ENCODE measurements around the gene DDX42. TPM values are rescaled to one million over a fixed set of nuclear protein-coding genes. Genes with fewer than 3 reads are reported as not detected.

The DDX42 gene
- total and polyA plus RNA-seq, 2 of the 13 experiments (the other 11 are each of a cell fraction or from before 2014, with no cell fraction given): 87.2 to 92.9 TPM

DNA sequence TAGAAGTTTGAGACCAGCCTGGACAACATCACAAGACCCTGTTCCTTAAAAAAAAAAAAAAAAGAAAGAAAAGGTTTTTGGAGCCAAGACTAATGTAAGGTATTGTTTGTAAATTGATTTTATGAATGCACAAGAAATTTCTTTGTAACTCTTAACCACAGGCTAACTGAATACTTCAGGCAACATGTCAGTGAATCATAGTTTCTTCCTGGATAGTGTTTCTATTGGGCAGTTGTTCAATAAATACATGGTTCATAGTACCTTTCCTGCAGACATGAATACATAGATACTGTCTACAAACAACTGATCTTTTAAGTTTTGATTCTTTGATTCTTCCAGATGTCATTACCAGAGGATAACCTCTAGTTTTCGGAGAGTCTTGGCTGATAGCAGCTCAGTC, 11.6 kb downstream of the DDX42 start:
- no peak overlapping the region for H3K9ac ChIP-seq (ENCODE audit: insufficient read depth, low read depth, low read length)
- peaks cover 66% of the 10 kb centered on the region for H3K79me2 ChIP-seq (ENCODE audit: insufficient read depth, low read length)
- no peaks in the 10 kb centered on the region for H3K9me3 ChIP-seq (ENCODE audit: low read length)
- ATAC-seq (peak; percentile 52; the same call in 2 of the 3 replicates), FAIRE-seq (no peak), DNase-seq (ENCODE audit: low spot score) (no peak)
- H3K4me1 ChIP-seq (ENCODE audit: insufficient read depth, low read length): peaks cover 56% of the 10 kb centered on the region
- H3K4me2 ChIP-seq (ENCODE audit: low read depth, low read length): peak overlapping the region; percentile 15; the same call in 1 of the 2 replicates
- peaks cover 33% of the 10 kb centered on the region for H4K20me1 ChIP-seq (ENCODE audit: insufficient read depth, low read length)
- H2AFZ ChIP-seq (ENCODE audit: low read length): no peak overlapping the region
- in situ Hi-C loops (cut with HindIII; ENCODE audit: extremely low pct_ligation_motif_present, low pct_unique_long_range_greater_than_20kb): no loop called here
- intact Hi-C loops (cut with micrococcal nuclease; ENCODE audit: unreplicated experiment): no loop called here
- peak overlapping the region; percentile 52 for H3K27ac ChIP-seq (ENCODE audit: extremely low read length, insufficient read depth, low read length)
- no TSS peak for BruUV-seq (replicated peaks)
- H3K4me3 ChIP-seq (replicated peaks in 1 of 3; ENCODE audit: insufficient read depth in 1 of 3, low read depth in 2 of 3, low read length in 3 of 3): no peak overlapping the region
- ChIA-PET CTCF (ENCODE audit: low intra/inter-chr PET ratio, low total read pairs) (no interaction called here), POLR2A (interaction anchor here (0.9 to 8.5 kb wide), 3 partner anchors 11 to 43 kb away, joined by 3 to 72 read pairs (median 3); partner anchors contain the start of genes CCDC47 and DDX42)
- no peaks in the 10 kb centered on the region for H3K27me3 ChIP-seq (ENCODE audit: control insufficient read depth in 1 of 2, insufficient read depth in 2 of 2, low read length in 2 of 2)
- H3K36me3 ChIP-seq (replicated peaks in 1 of 2; ENCODE audit: control insufficient read depth in 1 of 2, insufficient read depth in 2 of 2, low read length in 2 of 2): peaks cover 26 to 70% of the 10 kb centered on the region in 2 experiments
- WGBS (ENCODE audit: low lambda C conversion rate): 96% methylated on average over 1 of the region's 1 CpG
- TF ChIP-seq IKZF5 (CRISPR knock-in tag; IDR thresholded peaks at IDR 0.05): 0 out of 2 replicates have a peak, but pooled peaks have one; percentile 11
- 0 out of 2 replicates have a peak, but pooled peaks have one; percentile 22 for TF ChIP-seq RBFOX2 (IDR thresholded peaks at IDR 0.05; ENCODE audit: low read depth, low read length)
- TF ChIP-seq SP5 (CRISPR knock-in tag; IDR thresholded peaks at IDR 0.05; ENCODE audit: borderline replicate concordance, low read depth): no peak

DNA sequence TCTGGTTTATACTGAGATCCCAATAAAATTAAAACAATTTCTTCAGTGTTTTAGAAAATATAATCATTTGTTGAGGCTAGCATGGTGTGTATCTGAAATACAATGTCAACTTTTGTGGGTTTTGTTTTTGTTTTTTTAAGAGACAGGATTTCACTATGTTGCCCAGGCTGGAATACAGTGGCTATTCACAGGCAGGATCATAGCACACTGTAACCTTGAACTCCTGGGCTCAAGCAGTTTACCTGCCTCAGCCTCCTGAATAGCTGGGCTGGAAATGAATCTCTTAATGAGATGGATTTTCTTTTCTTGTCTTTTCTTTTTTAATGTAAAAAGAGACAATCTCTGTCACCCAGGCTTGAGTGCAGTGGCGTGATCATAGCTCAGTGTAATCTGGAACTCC, 12.1 kb downstream of the DDX42 start:
- Histone ChIP-seq H2AFZ (ENCODE audit: low read length) (no peak overlapping the region), H3K36me3 (replicated peaks in 1 of 2; ENCODE audit: control insufficient read depth in 1 of 2, insufficient read depth in 2 of 2, low read length in 2 of 2) (peaks cover 24 to 68% of the 10 kb centered on the region in 2 experiments), H3K4me1 (ENCODE audit: insufficient read depth, low read length) (peaks cover 50% of the 10 kb centered on the region), H3K4me2 (ENCODE audit: low read depth, low read length) (peak overlapping the region; percentile 15), H3K79me2 (ENCODE audit: insufficient read depth, low read length) (peaks cover 61% of the 10 kb centered on the region), H3K27ac (ENCODE audit: extremely low read length, insufficient read depth, low read length) (peak overlapping the region; percentile 52), H3K9ac (ENCODE audit: insufficient read depth, low read depth, low read length) (no peak overlapping the region), H3K27me3 (ENCODE audit: control insufficient read depth in 1 of 2, insufficient read depth in 2 of 2, low read length in 2 of 2) (no peaks in the 10 kb centered on the region), H4K20me1 (ENCODE audit: insufficient read depth, low read length) (peaks cover 28% of the 10 kb centered on the region), H3K4me3 (replicated peaks in 1 of 3; ENCODE audit: insufficient read depth in 1 of 3, low read depth in 2 of 3, low read length in 3 of 3) (no peak overlapping the region), H3K9me3 (ENCODE audit: low read length) (no peaks in the 10 kb centered on the region)
- FAIRE-seq (peak; percentile 36), DNase-seq (ENCODE audit: low spot score) (peak; percentile 63), ATAC-seq (peak; percentile 88)
- CTCF ChIA-PET (ENCODE audit: low intra/inter-chr PET ratio, low total read pairs): no interaction called here
- 94% methylated on average over 1 of the region's 1 CpG for WGBS (ENCODE audit: low lambda C conversion rate)
- in situ Hi-C loops (cut with HindIII; ENCODE audit: extremely low pct_ligation_motif_present, low pct_unique_long_range_greater_than_20kb) (no loop called here), intact Hi-C loops (cut with micrococcal nuclease; ENCODE audit: unreplicated experiment) (no loop called here)
- POLR2A ChIA-PET: interaction anchor here (0.7 to 8.5 kb wide), 4 partner anchors 12 to 43 kb away, joined by 3 to 72 read pairs (median 4); partner anchors contain the start of genes CCDC47 and DDX42
- BruUV-seq (replicated peaks): no TSS peak
- no peak for TF ChIP-seq SOX13 (IDR thresholded peaks at IDR 0.05)
- peak in 1 of 2 experiments; percentile 52; a peak in 1 of 4 replicates for TF ChIP-seq SOX13 (CRISPR knock-in tag; conservative IDR thresholded peaks at IDR 0.05 in 1 of 2, IDR thresholded peaks at IDR 0.05 in 1 of 2)
- 0 out of 2 replicates have a peak, but pooled peaks have one; percentile 5 for TF ChIP-seq ELF3 (CRISPR knock-in tag; IDR thresholded peaks at IDR 0.05)
- no peak for TF ChIP-seq ZNF841 (CRISPR knock-in tag; IDR thresholded peaks at IDR 0.05; ENCODE audit: borderline replicate concordance)
- no peak for TF ChIP-seq CTCF (CRISPR knock-in tag; IDR thresholded peaks at IDR 0.05)
- TF ChIP-seq ZIK1 (CRISPR knock-in tag; IDR thresholded peaks at IDR 0.05; ENCODE audit: borderline replicate concordance, low read depth): no peak
- no peak for TF ChIP-seq ZNF780A (CRISPR knock-in tag; IDR thresholded peaks at IDR 0.05)
- 0 out of 2 replicates have a peak, but pooled peaks have one; percentile 38 for TF ChIP-seq RBFOX2 (IDR thresholded peaks at IDR 0.05; ENCODE audit: low read depth, low read length)
- TF ChIP-seq SRSF9 (IDR thresholded peaks at IDR 0.05; ENCODE audit: borderline replicate concordance, insufficient read depth, low read depth, low read length, poor library complexity, severe bottlenecking): no peak
- peak; percentile 62; the same call in 1 of the 2 replicates for TF ChIP-seq FOXA3 (CRISPR knock-in tag; IDR thresholded peaks at IDR 0.05)
- no peak for TF ChIP-seq ZNF274 (CRISPR knock-in tag; IDR thresholded peaks at IDR 0.05)
- no peak for TF ChIP-seq SOX6 (IDR thresholded peaks at IDR 0.05)
- peak; percentile 33; the same call in 1 of the 2 replicates for TF ChIP-seq SOX6 (CRISPR knock-in tag; IDR thresholded peaks at IDR 0.05)
- TF ChIP-seq PAX8 (CRISPR knock-in tag; IDR thresholded peaks at IDR 0.05; ENCODE audit: borderline replicate concordance): no peak
